ENCODE data around the gene MPV17L.
"Not testable (repeated sequence)": the region's sequence is repeated elsewhere in the genome, so short reads cannot be mapped to it uniquely, and the experiment has no call there.

MPV17L gene

DNA sequence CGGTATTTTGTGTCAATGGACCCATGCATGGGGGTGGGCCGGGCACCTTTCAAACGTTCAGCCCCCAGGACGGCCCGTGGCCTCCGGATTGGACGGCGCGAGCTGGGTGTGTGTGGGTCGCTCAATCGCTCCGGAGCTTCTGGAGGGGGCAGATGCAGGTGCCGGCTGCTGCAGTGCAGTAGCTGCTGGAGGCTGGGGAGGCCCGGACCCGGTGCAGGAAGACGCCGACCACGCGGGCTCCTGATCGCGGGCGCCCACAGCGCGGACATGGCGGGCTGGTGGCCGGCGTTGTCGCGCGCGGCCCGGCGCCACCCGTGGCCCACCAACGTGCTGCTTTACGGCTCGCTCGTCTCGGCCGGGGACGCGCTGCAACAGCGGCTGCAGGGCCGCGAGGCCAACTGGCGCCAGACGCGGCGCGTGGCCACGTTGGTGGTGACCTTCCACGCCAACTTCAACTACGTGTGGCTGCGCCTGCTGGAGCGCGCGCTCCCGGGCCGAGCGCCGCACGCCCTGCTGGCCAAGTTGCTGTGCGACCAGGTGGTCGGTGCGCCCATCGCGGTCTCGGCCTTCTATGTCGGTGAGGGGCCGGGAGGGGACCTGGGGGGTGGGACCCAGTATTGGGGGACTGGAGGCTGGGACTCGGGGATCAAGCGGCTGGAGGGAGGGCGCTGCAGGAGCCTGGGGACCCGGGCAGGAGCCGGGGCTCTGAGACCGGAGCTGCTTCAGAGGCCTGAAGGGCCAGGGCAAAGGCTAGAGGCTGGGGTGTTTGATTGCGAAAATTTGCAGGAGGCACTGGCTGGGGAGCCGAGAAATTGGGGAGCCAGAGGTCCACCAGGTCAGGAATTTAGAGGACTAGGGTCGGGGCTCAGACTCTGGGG is at the start of gene MPV17L:
MPV17L (plus strand) TSS at position 124 of the 878 bp plus-strand sequence; CDS start at position 268, 144 bp downstream.
- not testable (repeated sequence) for DNase-seq

DNA sequence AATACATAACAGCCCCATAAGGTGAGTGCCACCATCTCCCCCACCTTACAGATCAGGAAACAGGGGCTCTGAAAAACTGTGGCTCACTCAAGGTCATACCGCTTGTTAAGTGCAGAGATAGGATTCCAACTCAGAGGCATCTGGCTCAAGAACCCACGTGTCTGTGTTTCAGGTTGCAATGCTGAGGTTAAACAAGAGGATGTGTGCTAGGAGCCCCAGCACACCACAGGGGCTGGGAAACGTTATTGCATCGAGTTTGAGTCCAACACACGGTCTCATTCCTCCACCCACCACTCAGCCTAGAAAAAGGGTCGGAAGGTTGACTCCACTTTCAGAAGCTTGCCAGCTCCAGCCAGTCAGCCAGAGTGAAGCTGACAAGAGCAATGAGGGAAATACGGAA is 46.8 kb upstream of the MPV17L start:
- DNase-seq, result not testable (repeated sequence)

- DNase-seq, result not testable (repeated sequence)
Observed at GRCh38 chr16:15351251-15351650, 44.3 kb upstream of the MPV17L start.

- DNase-seq, result not testable (repeated sequence)
Observed at GRCh38 chr16:15351745-15352144, 43.8 kb upstream of the MPV17L start.

- not testable (repeated sequence) for DNase-seq
Observed at GRCh38 chr16:15352852-15353251, 42.7 kb upstream of the MPV17L start.

GRCh38 chr16:15354846-15355245 is 40.7 kb upstream of the MPV17L start:
- not testable (repeated sequence) for DNase-seq

DNA sequence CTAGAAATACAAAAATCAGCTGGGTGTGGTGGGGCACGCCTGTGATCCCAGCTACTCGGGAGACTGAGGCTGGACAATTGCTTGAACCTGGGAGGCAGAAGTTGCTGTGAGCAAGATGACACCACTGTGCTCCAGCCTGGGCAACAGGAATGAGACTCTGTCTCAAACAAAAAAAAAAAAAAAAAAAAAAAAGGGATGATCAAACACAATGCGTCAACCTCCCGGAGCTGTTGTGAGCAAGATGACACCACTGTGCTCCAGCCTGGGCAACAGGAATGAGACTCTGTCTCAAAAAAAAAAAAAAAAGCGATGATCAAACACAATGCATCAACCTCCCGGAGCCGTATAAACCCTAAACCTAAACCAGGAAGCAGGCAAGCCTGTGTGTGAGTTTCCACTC is 38.1 kb upstream of the MPV17L start:
- DNase-seq, result not testable (repeated sequence)

GRCh38 chr16:15378194-15378593 is 17.4 kb upstream of the MPV17L start, which contains the start of gene NPIPA5:
NPIPA5 (minus strand) TSS chr16:15378294; CDS start chr16:15378294, 0 bp downstream.
- not testable (repeated sequence) for DNase-seq

- not testable (repeated sequence) for DNase-seq
Observed at GRCh38 chr16:15382810-15383209, 12.7 kb upstream of the MPV17L start.

GRCh38 chr16:15388060-15388459 is 7.5 kb upstream of the MPV17L start:
- not testable (repeated sequence) for DNase-seq

DNA sequence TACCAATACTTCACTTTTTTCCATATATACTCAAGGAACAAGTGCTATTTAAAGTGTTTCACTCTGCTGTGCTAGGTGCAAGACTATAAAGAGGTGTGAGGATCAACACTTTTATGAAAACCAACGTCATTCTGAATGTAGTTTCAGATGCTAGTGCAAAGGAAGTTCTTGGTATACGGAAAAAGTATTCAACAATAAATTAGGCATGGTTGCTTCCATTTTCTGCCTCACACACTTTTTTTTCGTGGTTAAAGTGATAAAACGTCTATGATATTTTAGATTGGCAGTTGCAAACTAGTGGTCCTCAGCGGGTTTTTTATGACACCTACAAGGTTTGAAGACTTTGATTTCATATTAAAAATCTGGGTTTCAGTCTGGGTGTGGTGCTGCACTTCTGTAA is 5.6 kb upstream of the MPV17L start:
- not testable (repeated sequence) for DNase-seq

DNA sequence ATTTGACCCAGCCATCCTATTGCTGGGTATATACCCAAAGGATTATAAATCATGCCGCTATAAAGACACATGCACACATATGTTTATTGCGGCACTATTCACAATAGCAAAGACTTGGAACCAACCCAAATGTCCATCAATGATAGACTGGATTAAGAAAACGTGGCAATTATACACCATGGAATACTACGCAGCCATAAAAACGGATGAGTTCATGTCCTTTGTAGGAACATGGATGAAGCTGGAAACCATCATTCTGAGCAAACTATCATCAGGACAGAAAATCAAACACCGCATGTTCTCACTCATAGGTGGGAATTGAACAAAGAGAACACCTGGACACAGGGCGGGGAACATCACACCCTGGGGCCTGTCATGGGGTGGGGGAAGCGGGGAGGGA is 2.5 kb upstream of the MPV17L start:
- not testable (repeated sequence) for DNase-seq

DNA sequence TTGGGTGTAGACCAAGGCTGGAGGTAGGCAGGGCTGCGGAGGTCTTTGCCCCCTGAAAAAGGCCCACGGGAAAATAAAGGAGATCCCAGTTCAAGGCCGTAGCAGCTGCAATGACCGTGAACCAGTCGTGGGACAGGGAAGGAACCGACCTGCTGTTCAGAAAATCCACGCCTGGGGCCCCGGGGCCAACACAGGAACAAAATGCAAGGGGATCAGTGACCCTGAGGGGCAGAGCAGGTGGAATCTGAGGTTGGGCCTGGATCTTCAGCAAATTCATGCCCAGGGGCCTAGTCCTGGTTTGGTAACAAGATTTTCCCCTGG is 915 bp downstream of the MPV17L start:
- not testable (repeated sequence) for DNase-seq

DNA sequence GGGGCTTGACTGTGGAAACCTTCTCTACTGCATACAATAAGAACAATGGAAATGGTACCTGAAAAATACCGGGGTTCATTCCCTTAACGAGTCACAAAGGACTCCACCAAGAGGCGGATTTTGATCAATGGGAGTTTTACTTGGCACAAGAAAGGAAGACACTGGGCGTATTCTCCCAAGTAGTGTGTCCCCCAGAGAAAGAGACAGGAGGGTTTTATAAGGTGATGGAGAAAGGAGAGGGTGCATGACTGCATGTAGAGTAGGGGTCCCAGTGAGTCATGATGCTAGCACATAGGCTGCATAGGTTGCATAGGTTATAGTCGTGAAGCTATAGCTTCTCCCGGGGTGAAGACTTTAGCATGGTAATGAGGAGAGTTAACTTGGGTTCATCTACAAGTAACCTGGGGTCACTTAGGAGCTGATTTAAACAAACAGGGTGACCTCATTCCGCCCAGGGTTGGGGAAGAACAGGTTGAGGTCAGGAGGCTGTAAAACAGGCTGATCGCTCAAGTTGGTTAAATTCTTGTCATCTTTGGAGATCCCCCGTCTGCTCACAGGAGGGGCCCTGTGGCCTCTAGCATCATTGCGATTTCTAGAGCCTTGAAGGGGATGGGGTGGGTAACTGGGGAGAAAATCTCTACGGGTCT is 1.5 kb downstream of the MPV17L start:
- no peak for DNase-seq

GRCh38 chr16:15398618-15399316 is 3.2 kb downstream of the MPV17L start:
- DNase-seq, result no peak

DNA sequence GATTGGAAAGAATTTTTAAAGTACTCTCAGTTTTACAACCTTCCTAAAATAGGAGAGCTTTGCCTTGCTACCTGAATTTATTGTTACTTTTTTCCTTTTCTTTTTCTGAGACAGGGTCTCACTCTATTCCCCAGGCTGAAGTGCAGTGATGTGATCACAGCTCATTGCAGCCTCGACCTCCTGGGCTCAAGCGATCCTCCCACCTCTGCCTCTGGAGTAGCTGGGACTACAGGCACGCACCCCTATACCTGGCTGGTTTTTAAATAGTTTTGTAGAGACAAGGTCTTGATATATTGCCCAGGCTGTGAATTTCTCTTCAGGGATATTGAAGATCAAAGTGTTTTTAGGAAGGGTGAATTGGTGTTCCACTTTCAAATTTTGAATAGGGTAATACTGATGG is 3.8 kb downstream of the MPV17L start:
- no peak for DNase-seq

DNA sequence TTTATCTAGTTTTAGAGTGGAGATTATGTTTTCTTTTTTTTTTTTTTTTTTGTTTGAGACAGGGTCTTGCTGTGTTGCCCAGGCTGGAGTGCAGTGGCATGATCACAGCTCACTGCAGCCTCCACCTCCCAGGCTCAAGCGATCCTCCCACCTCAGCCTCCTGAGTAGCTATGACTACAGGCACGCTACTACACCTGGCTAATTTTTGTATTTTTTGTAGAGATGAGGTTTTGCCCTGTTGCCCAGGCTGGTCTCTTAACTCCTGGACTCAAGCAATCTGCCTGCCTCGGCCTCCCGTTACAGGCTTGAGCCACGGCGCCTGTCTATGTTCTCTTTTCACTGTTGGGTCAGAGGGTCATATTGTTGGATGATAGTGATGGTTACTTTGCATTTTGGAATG is 4.8 kb downstream of the MPV17L start:
- DNase-seq, result not testable (repeated sequence)

DNA sequence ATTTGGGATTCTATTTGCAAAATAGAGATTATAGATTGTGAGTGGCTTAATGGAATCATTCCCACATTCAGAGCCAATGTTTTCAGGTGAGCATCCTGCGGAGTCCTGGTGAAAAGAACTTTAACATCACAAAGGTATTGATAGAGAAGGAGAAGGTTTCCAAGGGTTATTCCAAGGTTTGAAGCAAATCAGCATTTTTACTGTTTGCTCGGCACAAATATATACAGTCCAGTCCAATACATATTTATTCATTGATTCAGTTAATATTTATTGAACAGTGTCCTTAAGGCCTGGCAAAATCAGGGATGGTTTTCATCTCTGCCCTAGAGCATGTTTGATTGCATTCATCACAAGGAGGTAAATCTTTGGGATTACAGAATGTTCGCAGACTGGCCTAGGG is 6.4 kb downstream of the MPV17L start:
- no peak for DNase-seq

GRCh38 chr16:15403392-15403995 is 7.9 kb downstream of the MPV17L start:
- DNase-seq, result no peak

DNA sequence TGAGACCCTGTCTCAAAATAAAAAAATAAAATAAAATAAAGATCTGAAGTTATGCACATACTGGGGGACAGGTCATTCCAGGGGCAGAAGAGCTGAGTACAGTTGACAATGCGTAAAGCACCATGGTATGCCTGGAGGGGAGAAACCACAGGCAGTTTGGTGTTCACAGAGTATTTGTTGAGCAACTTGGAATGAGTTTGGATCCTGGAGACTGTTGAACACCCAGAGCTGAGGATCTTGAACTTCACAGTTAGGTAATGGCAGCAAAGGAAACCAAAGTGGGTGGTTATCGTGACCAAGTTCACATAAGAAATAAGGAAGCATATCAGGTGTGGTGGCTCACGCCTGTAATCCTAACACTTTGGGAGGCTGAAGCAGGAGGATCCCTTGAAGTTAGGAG is 8.5 kb downstream of the MPV17L start:
- not testable (repeated sequence) for DNase-seq

- DNase-seq, result no peak
Observed at GRCh38 chr16:15404792-15405191, 9.2 kb downstream of the MPV17L start.

- not testable (repeated sequence) for DNase-seq
Observed at GRCh38 chr16:15407756-15408155, 12.2 kb downstream of the MPV17L start.

- DNase-seq, result not testable (repeated sequence)
Observed at GRCh38 chr16:15409476-15409875, 13.9 kb downstream of the MPV17L start.
